MM.1S (cell line): ENCODE data around the gene DHTKD1.

Experiments
- DNase-seq: peaks from one replicate; pipeline ENCODE4 v3.0.0-alpha.2; 2015
- H2AFZ ChIP-seq: fragments of 300-600 bp; sonication (generic); 2 replicates; pipeline ENCODE4 v1.6.0; 2016; ENCODE audit warnings: antibody characterized with exemption, low read length
- H3F3A ChIP-seq: fragments of 300-600 bp; sonication (generic); 2 replicates; pipeline ENCODE4 v1.6.1; 2016; ENCODE audit warnings: mild to moderate bottlenecking, antibody characterized with exemption, low read length, moderate library complexity, mixed read lengths; ENCODE audit not compliant: insufficient read depth
- H3K27ac ChIP-seq: fragments of 300-600 bp; sonication (generic); 2 replicates; pipeline ENCODE4 v1.5.1; 2016; ENCODE audit warnings: mild to moderate bottlenecking, low read length
- H3K27me3 ChIP-seq: fragments of 300-600 bp; sonication (generic); replicated peaks from 2 replicates; pipeline ENCODE4 v1.6.0; 2016; ENCODE audit warnings: low read length; ENCODE audit not compliant: insufficient read depth
- H3K36me3 ChIP-seq: fragments of 300-600 bp; sonication (generic); replicated peaks from 2 replicates; pipeline ENCODE4 v1.6.1; 2016; ENCODE audit warnings: mild to moderate bottlenecking, low read length, mixed read lengths; ENCODE audit not compliant: insufficient read depth
- H3K4me1 ChIP-seq: fragments of 300-600 bp; sonication (generic); 2 replicates; pipeline ENCODE4 v1.6.1; 2016; ENCODE audit warnings: low read length, mixed read lengths
- H3K4me2 ChIP-seq: fragments of 300-600 bp; sonication (generic); 2 replicates; pipeline ENCODE4 v1.6.0; 2016; ENCODE audit warnings: low read depth, low read length
- H3K4me3 ChIP-seq: fragments of 300-600 bp; sonication (generic); 2 replicates; pipeline ENCODE4 v1.5.1; 2016; ENCODE audit warnings: low read length, mixed read lengths
- H3K79me2 ChIP-seq: fragments of 300-600 bp; sonication (generic); 2 replicates; pipeline ENCODE4 v1.6.1; 2016; ENCODE audit warnings: mixed run types, low read length, mixed read lengths
- H3K9ac ChIP-seq: fragments of 300-600 bp; sonication (generic); 2 replicates; pipeline ENCODE4 v1.6.1; 2016; ENCODE audit warnings: low read length, mixed read lengths
- H3K9me2 ChIP-seq: fragments of 300-600 bp; sonication (generic); replicated peaks from 2 replicates; pipeline ENCODE4 v1.6.1; 2016; ENCODE audit warnings: mild to moderate bottlenecking, low read length, mixed read lengths; ENCODE audit not compliant: insufficient read depth
- H3K9me3 ChIP-seq: fragments of 300-600 bp; sonication (generic); replicated peaks from 2 replicates; pipeline ENCODE4 v1.6.1; 2016; ENCODE audit warnings: mild to moderate bottlenecking, low read length, mixed read lengths; ENCODE audit not compliant: insufficient read depth
- H4K20me1 ChIP-seq: fragments of 300-600 bp; sonication (generic); 2 replicates; pipeline ENCODE4 v1.6.1; 2016; ENCODE audit warnings: mild to moderate bottlenecking, low read length, moderate library complexity, mixed read lengths; ENCODE audit not compliant: insufficient read depth
- CTCF ChIP-seq: fragments of 300-600 bp; sonication (generic); IDR thresholded peaks from 2 replicates; pipeline ENCODE4 v1.5.1; 2016; ENCODE audit warnings: antibody characterized with exemption, low read length, mixed read lengths
- EZH2 ChIP-seq: fragments of 300-600 bp; sonication (generic); optimal IDR thresholded peaks from 2 replicates; pipeline ENCODE3; 2017; ENCODE audit warnings: low read depth, mild to moderate bottlenecking, antibody characterized with exemption, low read length, mixed read lengths
- EZH2phosphoT487 ChIP-seq: fragments of 300-600 bp; sonication (generic); IDR thresholded peaks from 2 replicates; pipeline ENCODE4 v1.6.1; 2018; ENCODE audit warnings: antibody characterized with exemption, low read length

DHTKD1 gene

GRCh38 chr10:12135631-12136030 is 66.9 kb downstream of the DHTKD1 start:
- no peaks in the 10 kb centered on the region for H3K4me1 ChIP-seq
- H3K9me3 ChIP-seq, result no peaks in the 10 kb centered on the region
- no peaks in the 10 kb centered on the region for H3F3A ChIP-seq
- no peak overlapping the region for H3K27ac ChIP-seq
- DNase-seq, result no peak
- no peaks in the 10 kb centered on the region for H3K36me3 ChIP-seq
- H4K20me1 ChIP-seq, result no peaks in the 10 kb centered on the region
- H3K4me3 ChIP-seq, result no peak overlapping the region
- peaks cover 9% of the 10 kb centered on the region for H3K79me2 ChIP-seq
- H3K9ac ChIP-seq, result no peak overlapping the region
- no peak for TF ChIP-seq EZH2
- TF ChIP-seq EZH2phosphoT487, result no peak
- TF ChIP-seq CTCF, result no peak
- no peak overlapping the region for H2AFZ ChIP-seq
- no peaks in the 10 kb centered on the region for H3K9me2 ChIP-seq
- no peak overlapping the region for H3K4me2 ChIP-seq
- no peaks in the 10 kb centered on the region for H3K27me3 ChIP-seq

GRCh38 chr10:12140038-12140437 is 71.3 kb downstream of the DHTKD1 start:
- DNase-seq, result peak; percentile 33
- Histone ChIP-seq H3K4me1 (no peaks in the 10 kb centered on the region), H3K9ac (no peak overlapping the region), H3K9me3 (no peaks in the 10 kb centered on the region), H3F3A (no peaks in the 10 kb centered on the region), H3K9me2 (no peaks in the 10 kb centered on the region), H3K4me3 (no peak overlapping the region), H3K4me2 (no peak overlapping the region), H3K27ac (no peak overlapping the region), H3K79me2 (no peaks in the 10 kb centered on the region), H2AFZ (no peak overlapping the region), H4K20me1 (no peaks in the 10 kb centered on the region), H3K36me3 (no peaks in the 10 kb centered on the region), H3K27me3 (no peaks in the 10 kb centered on the region)
- no peak for TF ChIP-seq EZH2
- TF ChIP-seq CTCF, result no peak
- TF ChIP-seq EZH2phosphoT487, result no peak

GRCh38 chr10:12144538-12144937 is 75.8 kb downstream of the DHTKD1 start:
- no peaks in the 10 kb centered on the region for H3K79me2 ChIP-seq
- no peaks in the 10 kb centered on the region for H3K36me3 ChIP-seq
- no peaks in the 10 kb centered on the region for H4K20me1 ChIP-seq
- H3K27me3 ChIP-seq, result no peaks in the 10 kb centered on the region
- H3K9me2 ChIP-seq, result no peaks in the 10 kb centered on the region
- TF ChIP-seq EZH2phosphoT487, result no peak
- no peak overlapping the region for H3K4me2 ChIP-seq
- no peak overlapping the region for H2AFZ ChIP-seq
- no peaks in the 10 kb centered on the region for H3K9me3 ChIP-seq
- H3F3A ChIP-seq, result no peaks in the 10 kb centered on the region
- no peak for DNase-seq
- H3K27ac ChIP-seq, result no peak overlapping the region
- H3K4me1 ChIP-seq, result no peaks in the 10 kb centered on the region
- H3K4me3 ChIP-seq, result no peak overlapping the region
- no peak overlapping the region for H3K9ac ChIP-seq

- Histone ChIP-seq H3K36me3 (no peaks in the 10 kb centered on the region), H3F3A (no peaks in the 10 kb centered on the region), H3K4me3 (no peak overlapping the region), H3K4me2 (no peak overlapping the region), H3K27ac (no peak overlapping the region), H3K9me2 (no peaks in the 10 kb centered on the region), H3K9ac (no peak overlapping the region), H2AFZ (no peak overlapping the region), H3K79me2 (no peaks in the 10 kb centered on the region), H3K9me3 (no peaks in the 10 kb centered on the region), H4K20me1 (no peaks in the 10 kb centered on the region), H3K27me3 (no peaks in the 10 kb centered on the region), H3K4me1 (no peaks in the 10 kb centered on the region)
- no peak for DNase-seq
- TF ChIP-seq EZH2phosphoT487 (no peak), CTCF (no peak), EZH2 (no peak)
Measured at GRCh38 chr10:12150163-12150562, 81.4 kb downstream of the DHTKD1 start.
